ENCODE data around the gene SPAG16. TPM values are rescaled to one million over a fixed set of nuclear protein-coding genes. Genes with fewer than 3 reads are reported as not detected.
"Not testable (repeated sequence)": the region's sequence is repeated elsewhere in the genome, so short reads cannot be mapped to it uniquely, and the experiment has no call there.

The SPAG16 gene
- total and polyA plus RNA-seq, 2 donors: 32.0 to 45.0 TPM

DNA sequence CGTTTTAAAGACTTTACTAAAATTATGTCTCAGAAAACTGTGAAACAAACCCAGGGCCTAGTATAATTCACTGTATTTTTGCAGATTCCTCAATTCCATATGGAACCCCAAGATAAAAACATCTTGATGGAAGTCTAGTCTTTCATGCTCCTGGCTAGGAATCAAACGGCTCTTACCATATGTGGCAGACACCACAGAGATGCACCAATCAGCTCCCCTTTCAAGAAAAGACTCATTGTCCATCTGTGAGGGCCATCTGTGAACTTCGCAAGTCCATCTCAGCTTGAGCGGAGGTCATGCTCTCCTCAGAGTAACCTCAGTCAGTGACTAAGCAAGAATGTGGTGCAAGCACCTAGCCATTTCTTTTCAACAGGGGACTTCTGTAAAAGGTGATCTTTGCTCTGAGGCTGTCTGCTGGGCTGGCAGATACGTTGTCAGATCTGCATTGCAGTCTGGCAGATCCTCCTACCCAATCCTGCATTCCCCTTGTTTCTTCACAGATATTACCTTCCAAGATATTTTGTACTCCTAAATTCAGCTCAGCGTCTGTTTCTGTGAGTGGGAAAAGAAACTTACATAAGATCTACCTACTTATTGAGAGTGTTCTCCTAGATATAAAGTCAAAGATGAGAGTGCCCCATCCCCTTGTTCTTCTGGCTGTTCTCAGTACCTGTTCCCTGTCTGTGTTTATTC is 419.3 kb downstream of the SPAG16 start:
- Histone ChIP-seq H3K27me3 (ENCODE audit: control insufficient read depth in 2 of 2, insufficient read depth in 1 of 2, low read length in 1 of 2) (no peaks in the 10 kb centered on the region), H3K4me1 (ENCODE audit: control insufficient read depth in 2 of 2, insufficient read depth in 2 of 2, low read length in 2 of 2) (no peaks in the 10 kb centered on the region), H3K4me3 (ENCODE audit: low read length in 2 of 2) (no peak overlapping the region), H3K9me3 (ENCODE audit: control insufficient read depth in 2 of 2, insufficient read depth in 1 of 2, low read length in 1 of 2) (peaks cover 0 to 12% of the 10 kb centered on the region in 2 donors), H3K27ac (ENCODE audit: low read depth in 1 of 2, low read length in 1 of 2) (no peak overlapping the region), H3K36me3 (ENCODE audit: control insufficient read depth in 2 of 2, insufficient read depth in 2 of 2, low read length in 1 of 2) (no peaks in the 10 kb centered on the region)
- 93% methylated on average over 6 of the region's 6 CpGs for WGBS
- DNase-seq (ENCODE audit: low read depth in 6 of 9, low spot score in 9 of 9): no peak

DNA sequence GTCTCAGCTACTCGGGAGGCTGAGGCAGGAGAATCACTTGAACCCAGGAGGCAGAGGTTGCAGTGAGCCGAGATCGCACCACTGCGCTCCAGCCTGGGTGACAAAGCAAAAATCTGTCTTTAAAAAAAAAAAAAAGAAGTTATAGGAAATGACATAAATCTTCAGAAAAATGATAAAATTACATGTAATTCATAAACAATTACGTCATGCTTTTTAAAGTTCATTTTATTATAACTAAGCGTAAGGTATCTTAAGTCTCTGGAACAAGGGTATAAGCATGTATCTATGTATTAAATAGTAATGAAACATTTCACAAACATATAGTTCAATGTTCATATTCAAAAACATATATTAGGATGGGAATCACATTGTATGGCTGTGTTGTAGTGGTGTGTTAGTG is 425.9 kb downstream of the SPAG16 start:
- Histone ChIP-seq H3K36me3 (ENCODE audit: control insufficient read depth in 2 of 2, insufficient read depth in 2 of 2, low read length in 1 of 2) (no peaks in the 10 kb centered on the region), H3K4me1 (ENCODE audit: control insufficient read depth in 2 of 2, insufficient read depth in 2 of 2, low read length in 2 of 2) (no peaks in the 10 kb centered on the region), H3K27me3 (ENCODE audit: control insufficient read depth in 2 of 2, insufficient read depth in 1 of 2, low read length in 1 of 2) (no peaks in the 10 kb centered on the region), H3K27ac (ENCODE audit: low read depth in 1 of 2, low read length in 1 of 2) (no peak overlapping the region), H3K4me3 (ENCODE audit: low read length in 2 of 2) (no peak overlapping the region), H3K9me3 (ENCODE audit: control insufficient read depth in 2 of 2, insufficient read depth in 1 of 2, low read length in 1 of 2) (no peaks in the 10 kb centered on the region)
- no peak for DNase-seq (ENCODE audit: low read depth in 6 of 9, low spot score in 9 of 9)
- 95% methylated on average over 6 of the region's 6 CpGs for WGBS

DNA sequence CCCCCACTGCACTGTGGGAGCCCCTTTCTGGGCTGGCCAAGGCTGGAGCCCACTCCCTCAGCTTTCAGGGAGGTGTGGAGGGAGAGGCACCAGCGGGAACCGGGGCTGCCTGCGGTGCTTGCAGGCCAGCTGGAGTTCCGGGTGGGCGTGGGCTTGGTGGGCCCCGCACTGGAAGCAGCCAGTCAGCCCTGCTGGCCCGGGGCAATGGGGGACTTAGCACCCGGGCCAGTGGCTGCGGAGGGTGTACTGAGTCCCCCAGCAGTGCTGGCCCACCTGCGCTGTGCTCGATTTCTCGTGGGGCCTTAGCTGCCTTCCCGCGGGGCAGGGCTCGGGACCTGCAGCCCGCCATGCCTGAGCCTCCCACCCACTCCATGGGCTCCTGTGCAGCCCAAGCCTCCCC is 434.1 kb downstream of the SPAG16 start:
- WGBS: 98% methylated on average over 16 of the region's 16 CpGs
- DNase-seq (ENCODE audit: low read depth in 6 of 9, low spot score in 9 of 9); H3K36me3 ChIP-seq (ENCODE audit: control insufficient read depth in 2 of 2, insufficient read depth in 2 of 2, low read length in 1 of 2): not testable (repeated sequence)

DNA sequence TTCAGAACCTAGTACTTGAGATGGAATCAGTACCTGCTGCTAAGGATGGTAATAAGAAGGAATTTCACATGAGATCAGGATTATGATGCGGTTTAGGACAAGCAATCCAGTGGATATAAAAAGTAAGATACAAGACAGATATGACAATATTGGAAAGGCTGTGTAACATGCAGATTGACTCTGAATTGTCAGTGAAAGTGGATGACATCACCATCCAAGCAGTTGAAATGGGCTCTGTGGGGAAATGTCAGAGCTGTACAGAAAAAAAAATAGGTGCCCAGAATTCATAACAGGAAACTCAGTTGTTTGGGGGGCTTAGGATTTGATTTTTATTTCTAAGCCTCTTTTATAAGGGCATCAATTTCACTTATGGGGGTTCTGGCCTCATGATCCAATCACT is 438.3 kb downstream of the SPAG16 start:
- no peak overlapping the region for H3K4me3 ChIP-seq (ENCODE audit: low read length in 2 of 2)
- no peaks in the 10 kb centered on the region for H3K36me3 ChIP-seq (ENCODE audit: control insufficient read depth in 2 of 2, insufficient read depth in 2 of 2, low read length in 1 of 2)
- no peaks in the 10 kb centered on the region for H3K27me3 ChIP-seq (ENCODE audit: control insufficient read depth in 2 of 2, insufficient read depth in 1 of 2, low read length in 1 of 2)
- H3K9me3 ChIP-seq (ENCODE audit: control insufficient read depth in 2 of 2, insufficient read depth in 1 of 2, low read length in 1 of 2): no peaks in the 10 kb centered on the region
- 97% methylated on average over 1 of the region's 1 CpG for WGBS
- no peak overlapping the region for H3K27ac ChIP-seq (ENCODE audit: low read depth in 1 of 2, low read length in 1 of 2)
- DNase-seq (ENCODE audit: low read depth in 6 of 9, low spot score in 9 of 9): no peak
- no peaks in the 10 kb centered on the region for H3K4me1 ChIP-seq (ENCODE audit: control insufficient read depth in 2 of 2, insufficient read depth in 2 of 2, low read length in 2 of 2)

More for the DNA sequence above, 434.1 kb downstream of the SPAG16 start:
- H3K4me1 ChIP-seq (ENCODE audit: control insufficient read depth in 2 of 2, insufficient read depth in 2 of 2, low read length in 2 of 2); H3K4me3 ChIP-seq (ENCODE audit: low read length in 2 of 2); H3K27me3 ChIP-seq (ENCODE audit: control insufficient read depth in 2 of 2, insufficient read depth in 1 of 2, low read length in 1 of 2); H3K9me3 ChIP-seq (ENCODE audit: control insufficient read depth in 2 of 2, insufficient read depth in 1 of 2, low read length in 1 of 2); H3K27ac ChIP-seq (ENCODE audit: low read depth in 1 of 2, low read length in 1 of 2): not testable (repeated sequence)

- Histone ChIP-seq H3K27ac (ENCODE audit: low read depth in 1 of 2, low read length in 1 of 2) (no peak overlapping the region), H3K36me3 (ENCODE audit: control insufficient read depth in 2 of 2, insufficient read depth in 2 of 2, low read length in 1 of 2) (no peaks in the 10 kb centered on the region), H3K27me3 (ENCODE audit: control insufficient read depth in 2 of 2, insufficient read depth in 1 of 2, low read length in 1 of 2) (no peaks in the 10 kb centered on the region), H3K4me3 (ENCODE audit: low read length in 2 of 2) (no peak overlapping the region), H3K4me1 (ENCODE audit: control insufficient read depth in 2 of 2, insufficient read depth in 2 of 2, low read length in 2 of 2) (no peaks in the 10 kb centered on the region), H3K9me3 (ENCODE audit: control insufficient read depth in 2 of 2, insufficient read depth in 1 of 2, low read length in 1 of 2) (no peaks in the 10 kb centered on the region)
- no peak for DNase-seq (ENCODE audit: low read depth in 6 of 9, low spot score in 9 of 9)
- 91% methylated on average over 2 of the region's 2 CpGs for WGBS
Observed at GRCh38 chr2:213723041-213723560, 438.8 kb downstream of the SPAG16 start.

GRCh38 chr2:213723707-213724106 is 439.4 kb downstream of the SPAG16 start:
- Histone ChIP-seq H3K4me1 (ENCODE audit: control insufficient read depth in 2 of 2, insufficient read depth in 2 of 2, low read length in 2 of 2) (no peaks in the 10 kb centered on the region), H3K9me3 (ENCODE audit: control insufficient read depth in 2 of 2, insufficient read depth in 1 of 2, low read length in 1 of 2) (no peaks in the 10 kb centered on the region), H3K27ac (ENCODE audit: low read depth in 1 of 2, low read length in 1 of 2) (no peak overlapping the region), H3K4me3 (ENCODE audit: low read length in 2 of 2) (no peak overlapping the region), H3K36me3 (ENCODE audit: control insufficient read depth in 2 of 2, insufficient read depth in 2 of 2, low read length in 1 of 2) (no peaks in the 10 kb centered on the region), H3K27me3 (ENCODE audit: control insufficient read depth in 2 of 2, insufficient read depth in 1 of 2, low read length in 1 of 2) (no peaks in the 10 kb centered on the region)
- DNase-seq (ENCODE audit: low read depth in 6 of 9, low spot score in 9 of 9): no peak
- 6% methylated on average over 1 of the region's 1 CpG for WGBS

- H3K36me3 ChIP-seq (ENCODE audit: control insufficient read depth in 2 of 2, insufficient read depth in 2 of 2, low read length in 1 of 2): no peaks in the 10 kb centered on the region
- WGBS: 92% methylated on average over 1 of the region's 1 CpG
Observed at GRCh38 chr2:213726101-213726500, 441.8 kb downstream of the SPAG16 start.

DNA sequence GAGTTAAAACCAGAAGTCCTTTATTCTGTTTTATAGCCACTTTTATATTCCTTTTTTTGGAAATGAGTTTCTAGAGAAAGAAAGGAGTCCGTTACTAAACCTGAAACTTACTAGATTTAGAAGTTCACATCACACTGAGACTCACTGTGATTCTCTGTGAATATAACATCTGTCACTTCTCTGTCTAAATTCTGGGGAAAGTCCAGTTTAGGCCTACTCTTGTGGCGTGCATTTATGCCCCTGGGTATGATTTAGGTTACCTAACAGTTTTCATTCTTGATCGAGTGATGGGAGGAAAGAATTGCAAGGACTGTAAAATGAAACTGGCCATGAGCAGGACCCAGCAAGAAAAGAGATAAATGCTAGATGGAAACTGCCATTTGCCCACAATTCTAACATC is 449.6 kb downstream of the SPAG16 start:
- Histone ChIP-seq H3K36me3 (ENCODE audit: control insufficient read depth in 2 of 2, insufficient read depth in 2 of 2, low read length in 1 of 2) (no peaks in the 10 kb centered on the region), H3K27ac (ENCODE audit: low read depth in 1 of 2, low read length in 1 of 2) (no peak overlapping the region), H3K4me1 (ENCODE audit: control insufficient read depth in 2 of 2, insufficient read depth in 2 of 2, low read length in 2 of 2) (no peaks in the 10 kb centered on the region), H3K27me3 (ENCODE audit: control insufficient read depth in 2 of 2, insufficient read depth in 1 of 2, low read length in 1 of 2) (no peaks in the 10 kb centered on the region), H3K9me3 (ENCODE audit: control insufficient read depth in 2 of 2, insufficient read depth in 1 of 2, low read length in 1 of 2) (no peaks in the 10 kb centered on the region), H3K4me3 (ENCODE audit: low read length in 2 of 2) (no peak overlapping the region)
- DNase-seq (ENCODE audit: low read depth in 6 of 9, low spot score in 9 of 9): no peak
- 92% methylated on average over 3 of the region's 3 CpGs for WGBS

More at GRCh38 chr2:213726101-213726500, 441.8 kb downstream of the SPAG16 start:
- Histone ChIP-seq H3K27ac (ENCODE audit: low read depth in 1 of 2, low read length in 1 of 2) (no peak overlapping the region), H3K27me3 (ENCODE audit: control insufficient read depth in 2 of 2, insufficient read depth in 1 of 2, low read length in 1 of 2) (no peaks in the 10 kb centered on the region), H3K4me3 (ENCODE audit: low read length in 2 of 2) (no peak overlapping the region), H3K9me3 (ENCODE audit: control insufficient read depth in 2 of 2, insufficient read depth in 1 of 2, low read length in 1 of 2) (no peaks in the 10 kb centered on the region), H3K4me1 (ENCODE audit: control insufficient read depth in 2 of 2, insufficient read depth in 2 of 2, low read length in 2 of 2) (no peaks in the 10 kb centered on the region)
- DNase-seq (ENCODE audit: low read depth in 6 of 9, low spot score in 9 of 9): no peak

GRCh38 chr2:213740453-213740852 is 456.2 kb downstream of the SPAG16 start:
- Histone ChIP-seq H3K27ac (ENCODE audit: low read depth in 1 of 2, low read length in 1 of 2) (no peak overlapping the region), H3K9me3 (ENCODE audit: control insufficient read depth in 2 of 2, insufficient read depth in 1 of 2, low read length in 1 of 2) (no peaks in the 10 kb centered on the region), H3K4me3 (ENCODE audit: low read length in 2 of 2) (no peak overlapping the region), H3K4me1 (ENCODE audit: control insufficient read depth in 2 of 2, insufficient read depth in 2 of 2, low read length in 2 of 2) (no peaks in the 10 kb centered on the region), H3K36me3 (ENCODE audit: control insufficient read depth in 2 of 2, insufficient read depth in 2 of 2, low read length in 1 of 2) (no peaks in the 10 kb centered on the region), H3K27me3 (ENCODE audit: control insufficient read depth in 2 of 2, insufficient read depth in 1 of 2, low read length in 1 of 2) (no peaks in the 10 kb centered on the region)
- 93% methylated on average over 3 of the region's 3 CpGs for WGBS
- DNase-seq (ENCODE audit: low read depth in 6 of 9, low spot score in 9 of 9): no peak

Data from thymus (tissue), 11 donors.